Activated B cell treated with CpG ODN at 0.5 μM for 24 hours (primary cell): ENCODE results near the gene TOMM20. TPM values are rescaled to one million over a fixed set of nuclear protein-coding genes. Genes with fewer than 3 reads are reported as not detected.

Experiments used
- ATAC-seq: fragments of 200-7000 bp; cut with Tn5 transposase; one replicate; pipeline ENCODE4 v1.10.0; 2021; ENCODE audit warnings: low read depth, mild to moderate bottlenecking, moderate library complexity
- CTCF ChIA-PET: fragments of 350-600 bp; sonication (Branson Sonifier 250); formaldehyde crosslinking; loops from one replicate; lab custom pipeline; 2021; ENCODE audit warnings: antibody characterized with exemption; lab: Charles Lee
- POLR2A ChIA-PET: fragments of 350-600 bp; sonication (Branson Sonifier 250); formaldehyde crosslinking; loops from one replicate; lab custom pipeline; 2021; ENCODE audit warnings: antibody characterized with exemption; lab: Charles Lee
- DNase-seq: peaks from one replicate; pipeline ENCODE4 v3.0.0; 2022
- H3K27ac Mint-ChIP-seq: one replicate; pipeline ENCODE4 v1.8.0; 2020; ENCODE audit warnings: mixed read lengths
- H3K27me3 Mint-ChIP-seq: one replicate; pipeline ENCODE4 v1.8.0; 2021; ENCODE audit warnings: mixed read lengths
- H3K36me3 Mint-ChIP-seq: one replicate; pipeline ENCODE4 v1.8.0; 2021; ENCODE audit warnings: low read depth, mixed read lengths
- H3K4me1 Mint-ChIP-seq: one replicate; pipeline ENCODE4 v1.8.0; 2021; ENCODE audit warnings: mixed read lengths
- H3K4me3 Mint-ChIP-seq: one replicate; pipeline ENCODE4 v1.8.0; 2020; ENCODE audit warnings: mild to moderate bottlenecking, mixed read lengths
- H3K9me3 Mint-ChIP-seq: one replicate; pipeline ENCODE4 v1.8.0; 2020; ENCODE audit warnings: mixed read lengths
- CTCF ChIP-seq: fragments of 200-600 bp; IDR thresholded peaks from one replicate; pipeline ENCODE4 v1.8.0; 2022; ENCODE audit warnings: antibody characterized with exemption, mild to moderate bottlenecking
- intact Hi-C: fragments of 100-400 bp; cut with micrococcal nuclease; formaldehyde crosslinking; loops from one replicate; pipeline ENCODE4 v1.15.1; 2024
- total RNA-seq: library from RNA; stranded (reverse); gene quantifications from 2 replicates; pipeline ENCODE4 v1.2.3, GENCODE V29; 2022

Gene TOMM20
- total RNA-seq, 1 donor from 2014 or later, result 80.6 TPM

DNA sequence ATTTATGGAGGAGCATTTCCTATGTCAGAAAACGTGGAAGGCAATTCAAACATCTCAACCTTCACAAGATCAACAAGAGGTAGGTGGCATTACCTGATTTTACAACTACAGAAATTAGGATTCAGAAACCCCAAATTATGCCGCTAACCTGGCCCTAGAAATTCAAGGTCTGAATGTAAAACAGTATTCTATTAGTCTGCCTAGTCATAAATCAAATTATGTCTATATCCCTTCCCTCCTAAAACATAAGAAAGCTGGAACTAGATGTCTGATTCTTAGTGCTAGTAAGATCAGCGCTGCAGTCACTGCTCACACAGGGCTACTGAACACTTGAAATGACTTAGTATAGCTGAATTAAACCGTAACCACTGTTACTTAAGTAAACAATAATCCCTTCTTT, 1.4 kb downstream of the TOMM20 start:
- Mint-ChIP-seq H3K4me1 (peaks cover 51% of the 10 kb centered on the region), H3K36me3 (peaks cover 47% of the 10 kb centered on the region), H3K4me3 (peak overlapping the region; percentile 97), H3K27me3 (no peaks in the 10 kb centered on the region), H3K27ac (peak overlapping the region; percentile 93), H3K9me3 (no peaks in the 10 kb centered on the region)
- TF ChIP-seq CTCF, result no peak
- ATAC-seq (no peak), DNase-seq (no peak)
- ChIA-PET CTCF (interaction anchor here (0.9 kb wide), 1 partner anchor 290 kb away, joined by 3 read pairs; no protein-coding TSS in a partner anchor), POLR2A (interaction anchor here (0.6 to 0.8 kb wide), 2 partner anchors 34 kb away, joined by 3 to 4 read pairs; partner anchors contain the start of gene RBM34)
- intact Hi-C loops, result no loop called here

DNA sequence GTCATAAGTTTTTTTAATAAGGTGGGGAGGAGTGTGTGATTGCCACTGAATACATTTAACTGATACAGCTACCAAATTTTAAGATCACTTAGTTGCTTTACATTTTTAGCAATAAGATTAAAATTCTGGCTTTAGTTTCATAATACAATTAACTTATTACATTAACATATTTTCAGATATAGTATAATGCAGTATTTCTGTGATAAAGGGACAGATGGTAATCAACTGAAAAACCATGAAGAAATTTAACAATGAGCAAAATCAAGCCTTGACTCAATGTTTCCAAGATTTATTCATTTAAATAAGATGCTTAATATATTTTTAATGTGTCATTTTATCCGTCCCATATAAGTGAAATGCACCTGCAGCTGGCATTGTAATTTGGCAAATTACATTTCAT, 4.0 kb downstream of the TOMM20 start:
- ATAC-seq, result no peak
- peaks cover 60% of the 10 kb centered on the region for H3K36me3 Mint-ChIP-seq

GRCh38 chr1:235124111-235124510, 4.5 kb downstream of the TOMM20 start:
- intact Hi-C loops, result no loop called here
- Mint-ChIP-seq H3K4me3 (no peak overlapping the region), H3K4me1 (peaks cover 53% of the 10 kb centered on the region), H3K27me3 (no peaks in the 10 kb centered on the region), H3K36me3 (peaks cover 66% of the 10 kb centered on the region), H3K9me3 (no peaks in the 10 kb centered on the region), H3K27ac (no peak overlapping the region)
- CTCF ChIA-PET, result no interaction called here
- DNase-seq (no peak), ATAC-seq (no peak)
- POLR2A ChIA-PET, result no interaction called here
- no peak for TF ChIP-seq CTCF

More for the DNA sequence above, 4.0 kb downstream of the TOMM20 start:
- intact Hi-C loops, result no loop called here
- no peak overlapping the region for H3K4me3 Mint-ChIP-seq
- ChIA-PET POLR2A (no interaction called here), CTCF (no interaction called here)
- H3K9me3 Mint-ChIP-seq, result no peaks in the 10 kb centered on the region
- no peak overlapping the region for H3K27ac Mint-ChIP-seq
- no peaks in the 10 kb centered on the region for H3K27me3 Mint-ChIP-seq
- no peak for TF ChIP-seq CTCF
- DNase-seq, result no peak
- peaks cover 54% of the 10 kb centered on the region for H3K4me1 Mint-ChIP-seq

DNA sequence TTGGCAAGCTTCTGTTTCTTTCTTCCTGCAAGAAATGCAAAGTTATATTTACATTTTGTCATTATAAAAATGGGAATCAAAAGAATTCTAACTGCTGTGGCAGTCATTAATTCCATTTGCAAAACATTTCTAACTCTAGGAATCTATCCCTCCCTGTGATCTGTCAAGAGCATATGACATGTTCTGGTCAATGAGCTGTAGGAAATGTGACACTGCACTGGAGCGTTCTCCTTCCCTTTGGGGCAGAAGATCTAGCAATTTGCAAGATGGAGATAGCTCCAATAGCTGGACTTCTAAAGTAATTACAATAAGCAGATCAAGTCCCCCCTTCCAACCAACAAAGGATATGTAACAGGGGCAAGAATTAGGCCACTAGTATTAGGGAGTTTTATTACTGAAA, 6.3 kb downstream of the TOMM20 start:
- no peaks in the 10 kb centered on the region for H3K27me3 Mint-ChIP-seq
- peaks cover 70% of the 10 kb centered on the region for H3K36me3 Mint-ChIP-seq
- TF ChIP-seq CTCF, result no peak
- ChIA-PET POLR2A (no interaction called here), CTCF (interaction anchor here (1.9 kb wide), 1 partner anchor 32 kb away, joined by 6 read pairs; no protein-coding TSS in a partner anchor)
- DNase-seq (no peak), ATAC-seq (no peak)
- no peaks in the 10 kb centered on the region for H3K9me3 Mint-ChIP-seq
- intact Hi-C loops, result no loop called here
- no peak overlapping the region for H3K4me3 Mint-ChIP-seq
- peaks cover 39% of the 10 kb centered on the region for H3K4me1 Mint-ChIP-seq
- no peak overlapping the region for H3K27ac Mint-ChIP-seq

DNA sequence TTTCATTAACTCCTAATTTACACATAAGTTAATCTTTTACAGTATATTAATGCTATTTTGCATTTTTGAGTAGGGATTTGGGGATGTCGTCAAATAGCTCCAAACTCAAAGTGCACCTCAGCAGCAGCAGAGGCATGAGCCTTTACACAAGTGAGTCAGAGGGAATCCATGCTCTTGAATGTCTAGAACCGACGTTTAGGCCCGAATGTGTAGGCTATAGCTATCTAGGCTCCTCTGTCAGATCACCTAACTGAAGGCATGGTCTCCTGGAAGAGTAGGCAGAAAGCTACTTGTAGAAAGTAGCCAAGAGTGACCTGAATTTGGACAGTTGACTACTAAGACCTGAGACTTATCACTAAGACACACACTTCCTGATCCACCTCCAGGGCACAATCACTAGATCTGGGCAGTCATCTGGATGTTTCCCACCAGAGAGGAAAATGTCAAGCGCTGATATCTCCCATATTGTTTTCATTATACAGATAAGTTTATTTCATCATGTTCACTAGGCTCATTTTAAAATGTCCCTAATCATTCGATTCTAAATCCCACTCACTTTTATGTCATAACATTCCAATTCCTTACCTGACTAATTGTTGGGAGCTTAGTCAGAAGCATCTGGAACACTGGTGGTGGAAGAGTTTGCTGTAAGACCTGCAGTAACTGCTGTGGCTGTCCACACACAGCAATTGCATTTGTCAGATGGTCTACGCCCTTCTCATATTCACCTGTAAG, 15.3 kb downstream of the TOMM20 start:
- Mint-ChIP-seq H3K4me1 (no peaks in the 10 kb centered on the region), H3K27me3 (no peaks in the 10 kb centered on the region), H3K9me3 (no peaks in the 10 kb centered on the region), H3K36me3 (peaks cover 80% of the 10 kb centered on the region), H3K4me3 (no peak overlapping the region), H3K27ac (no peak overlapping the region)
- DNase-seq (no peak), ATAC-seq (no peak)
- POLR2A ChIA-PET, result no interaction called here
- CTCF ChIA-PET, result no interaction called here
- intact Hi-C loops, result no loop called here
- no peak for TF ChIP-seq CTCF
